Measurements from ENCODE around the gene CFAP61. TPM values are rescaled to one million over a fixed set of nuclear protein-coding genes. Genes with fewer than 3 reads are reported as not detected.

CFAP61 gene
- total and polyA plus RNA-seq, 9 of the 15 experiments (the other 6 are each of a cell fraction or from before 2014, with no cell fraction given), result 0.11 TPM; not detected in 8

GRCh38 chr20:20204256-20204655, 151.9 kb downstream of the CFAP61 start:
- intact Hi-C loops (cut with micrococcal nuclease), result no loop called here
- ChIA-PET CTCF (ENCODE audit: low intra/inter-chr PET ratio) (no interaction called here), POLR2A (interaction anchor here (0.6 kb wide), 1 partner anchor 1311 kb away, joined by 3 read pairs; no protein-coding TSS in a partner anchor)
- Histone ChIP-seq H2AFZ (ENCODE audit: low read depth, low read length) (no peak overlapping the region), H3K27ac (ENCODE audit: extremely low read depth, low read depth, low read length) (no peak overlapping the region), H3K9me1 (ENCODE audit: control insufficient read depth, insufficient read depth, low read length) (no peaks in the 10 kb centered on the region), H3K4me3 (no peak overlapping the region), H3K9me3 (replicated peaks; ENCODE audit: control insufficient read depth, insufficient read depth, low read depth, low read length) (no peaks in the 10 kb centered on the region), H4K20me1 (replicated peaks; ENCODE audit: control insufficient read depth, insufficient read depth, low read length) (no peaks in the 10 kb centered on the region), H3K9ac (ENCODE audit: insufficient read depth in 1 of 2, low read depth in 2 of 2, low read length in 2 of 2) (no peak overlapping the region), H3K4me2 (ENCODE audit: insufficient read depth, low read length) (no peak overlapping the region), H3K4me1 (replicated peaks in 1 of 2; ENCODE audit: control insufficient read depth in 2 of 2, insufficient read depth in 2 of 2, low read length in 2 of 2) (no peaks in the 10 kb centered on the region), H3K27me3 (ENCODE audit: control insufficient read depth in 2 of 2, insufficient read depth in 2 of 2, low read length in 2 of 2) (no peaks in the 10 kb centered on the region), H3K36me3 (ENCODE audit: control insufficient read depth, insufficient read depth, low read length) (no peaks in the 10 kb centered on the region), H3K79me2 (ENCODE audit: control insufficient read depth, insufficient read depth, low read length) (no peaks in the 10 kb centered on the region)
- 0% methylated on average over 2 of the region's 2 CpGs for WGBS (ENCODE audit: insufficient coverage, low coverage, missing lambda C conversion rate)
- BruUV-seq (replicated peaks), result no TSS peak
- ATAC-seq (no peak), DNase-seq (ENCODE audit: extremely low read depth in 1 of 4, low spot score in 3 of 4) (no peak), FAIRE-seq (no peak)
- TF ChIP-seq EP400 (IDR thresholded peaks at IDR 0.05) (no peak), TSC22D4 (tag; IDR thresholded peaks at IDR 0.05) (no peak), ATF1 (CRISPR knock-in tag; IDR thresholded peaks at IDR 0.05) (no peak), ATF1 (tag; IDR thresholded peaks at IDR 0.05) (no peak), CEBPZ (IDR thresholded peaks at IDR 0.05; ENCODE audit: borderline replicate concordance, low read depth, low read length) (no peak), MYBL2 (IDR thresholded peaks at IDR 0.05; ENCODE audit: low read depth) (no peak), MYBL2 (CRISPR knock-in tag; IDR thresholded peaks at IDR 0.05; ENCODE audit: borderline replicate concordance) (no peak), ESRRB (CRISPR knock-in tag; IDR thresholded peaks at IDR 0.05; ENCODE audit: borderline replicate concordance) (no peak), MECOM (CRISPR knock-in tag; IDR thresholded peaks at IDR 0.05) (no peak), ZNF124 (CRISPR knock-in tag; IDR thresholded peaks at IDR 0.05) (no peak), STAT5B (CRISPR knock-in tag; IDR thresholded peaks at IDR 0.05) (no peak), CBFA2T2 (conservative IDR thresholded peaks at IDR 0.05) (no peak), SRSF7 (optimal IDR thresholded peaks at IDR 0.05; ENCODE audit: low read depth, low read length) (no peak), DLX4 (CRISPR knock-in tag; IDR thresholded peaks at IDR 0.05) (no peak), RBM14 (IDR thresholded peaks at IDR 0.05; ENCODE audit: borderline replicate concordance, insufficient read depth, low read depth, low read length) (no peak), CBFB (CRISPR knock-in tag; IDR thresholded peaks at IDR 0.05) (no peak), TFAP4 (CRISPR knock-in tag; IDR thresholded peaks at IDR 0.05; ENCODE audit: borderline replicate concordance) (no peak)
- in situ Hi-C loops (cut with MboI), result no loop called here
